DMS79 treated with DMSO at 0.1 percent for 48 hours (cell line): ENCODE measurements around the gene PTP4A1.

Source experiments
- DNase-seq: peaks from one replicate; lab custom pipeline; 2025; lab: John Stamatoyannopoulos, UW

The PTP4A1 gene

GRCh38 chr6:63556369-63556768 is 15.9 kb upstream of the PTP4A1 start:
- DNase-seq, result no peak

- no peak for DNase-seq
These were observed 14.0 kb upstream of the PTP4A1 start for GRCh38 chr6:63558278-63558677.

- DNase-seq, result no peak
These were observed 11.4 kb upstream of the PTP4A1 start for GRCh38 chr6:63560801-63561287.

- no peak for DNase-seq
These were observed 11.0 kb upstream of the PTP4A1 start for GRCh38 chr6:63561288-63561687.

- DNase-seq, result no peak
These were observed 9.0 kb upstream of the PTP4A1 start for GRCh38 chr6:63563235-63563634.

- no peak for DNase-seq
These were observed 7.1 kb upstream of the PTP4A1 start for GRCh38 chr6:63565058-63565726.

- DNase-seq, result no peak
These were observed 6.3 kb upstream of the PTP4A1 start for GRCh38 chr6:63565727-63566596.

GRCh38 chr6:63567966-63568365 is 4.3 kb upstream of the PTP4A1 start:
- DNase-seq, result no peak

GRCh38 chr6:63571361-63572043 is 778 bp upstream of the PTP4A1 start:
- peak; percentile 75 for DNase-seq

GRCh38 chr6:63572747-63573075 is 431 bp downstream of the PTP4A1 start:
- DNase-seq, result no peak

GRCh38 chr6:63573076-63573898 is 1.0 kb downstream of the PTP4A1 start:
- peak; percentile 86 for DNase-seq

- no peak for DNase-seq
These were observed 1.7 kb downstream of the PTP4A1 start for GRCh38 chr6:63573899-63574553.

- DNase-seq, result no peak
These were observed 2.2 kb downstream of the PTP4A1 start for GRCh38 chr6:63574554-63574900.

- no peak for DNase-seq
These were observed 4.0 kb downstream of the PTP4A1 start for GRCh38 chr6:63576147-63576772.

GRCh38 chr6:63576985-63577712 is 4.9 kb downstream of the PTP4A1 start:
- DNase-seq, result no peak

- no peak for DNase-seq
These were observed 6.5 kb downstream of the PTP4A1 start for GRCh38 chr6:63578757-63579156.

- DNase-seq, result no peak
These were observed 7.8 kb downstream of the PTP4A1 start for GRCh38 chr6:63579937-63580703.

- DNase-seq, result no peak
These were observed 8.4 kb downstream of the PTP4A1 start for GRCh38 chr6:63580704-63580961.

- DNase-seq, result no peak
These were observed 9.2 kb downstream of the PTP4A1 start for GRCh38 chr6:63581355-63582013.
